GM21423 (cell line): ENCODE results near the gene GRID2.

Experiments
- ATAC-seq: cut with Tn5 transposase; IDR thresholded peaks from one replicate; pipeline ENCODE4 v1.9.1; 2021; ENCODE audit warnings: mild to moderate bottlenecking, moderate library complexity; ENCODE audit not compliant: unreplicated experiment

The GRID2 gene

DNA sequence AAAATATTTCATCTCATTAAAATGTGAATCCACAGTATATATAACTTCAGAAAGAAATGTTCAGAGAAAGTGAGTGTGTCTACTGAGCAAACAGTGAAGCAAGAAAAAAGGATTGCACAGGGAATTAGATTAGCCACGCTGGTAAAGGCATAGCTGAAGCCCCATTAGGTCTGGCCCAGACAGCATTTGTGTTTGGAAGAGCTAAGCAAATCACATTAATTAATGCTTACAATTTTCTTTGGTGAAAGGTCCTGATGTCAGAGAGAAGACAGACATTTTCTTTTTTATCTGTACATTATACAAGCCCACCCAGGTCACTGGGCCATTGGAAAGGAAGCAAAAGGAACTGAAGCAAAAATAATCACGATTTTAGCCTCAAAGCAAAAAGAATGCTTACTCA is 354.6 kb downstream of the GRID2 start:
- no peak for ATAC-seq

DNA sequence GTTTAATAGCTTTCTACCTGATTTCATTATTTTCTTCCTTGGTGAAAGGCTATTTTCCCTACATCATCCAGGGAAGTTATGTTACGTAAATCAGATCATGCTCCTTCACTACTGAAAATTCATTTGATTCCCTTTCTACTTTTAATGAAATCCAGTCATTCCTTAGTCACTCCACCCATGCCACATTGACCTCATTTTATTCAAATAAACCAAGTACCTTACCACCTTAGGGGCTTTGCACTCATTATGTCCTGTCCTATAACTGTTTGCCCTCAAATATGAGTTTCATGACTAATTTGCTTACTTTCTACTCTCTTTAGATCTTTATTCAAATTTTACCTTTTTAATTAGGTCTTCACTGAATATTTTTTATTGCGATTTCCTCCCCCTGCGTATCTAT is 374.0 kb downstream of the GRID2 start:
- ATAC-seq = no peak

DNA sequence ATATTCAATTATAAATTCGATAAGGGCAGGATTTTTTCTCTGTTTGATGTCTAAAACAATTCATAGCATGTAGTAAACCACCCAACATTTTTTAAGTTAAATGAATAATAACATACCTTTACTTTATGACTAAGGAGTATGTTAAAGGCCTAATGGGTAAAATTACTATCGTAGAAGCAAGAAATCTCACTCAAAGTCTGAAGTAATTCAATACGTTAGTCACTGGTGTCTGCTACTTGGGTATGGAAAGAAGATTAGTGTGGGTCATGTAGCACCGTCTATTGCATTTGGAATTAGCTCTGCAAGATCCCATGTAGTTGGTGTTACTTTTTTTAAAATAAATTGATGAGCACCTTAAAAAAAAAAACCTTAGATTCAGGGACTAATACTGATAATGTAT is 374.5 kb downstream of the GRID2 start:
- ATAC-seq = no peak

DNA sequence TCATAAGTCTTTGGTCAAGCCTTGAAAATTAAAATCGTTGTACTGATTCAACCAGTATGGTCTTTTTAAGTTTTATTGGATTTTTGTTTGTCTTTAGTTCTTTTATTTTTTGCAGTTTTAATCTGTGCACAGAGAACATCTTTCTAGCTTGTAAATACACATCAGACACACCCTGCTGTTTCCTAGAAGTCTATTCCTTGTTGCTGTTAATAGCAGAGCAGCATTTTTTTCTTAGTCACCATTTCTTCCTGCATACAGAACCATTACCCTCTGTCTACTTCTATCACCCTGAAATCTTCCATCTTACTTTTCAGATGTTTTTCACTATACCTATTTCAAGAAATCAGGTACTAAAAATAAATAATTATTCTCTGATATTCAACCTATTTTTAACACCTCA is 375.4 kb downstream of the GRID2 start:
- ATAC-seq = no peak

DNA sequence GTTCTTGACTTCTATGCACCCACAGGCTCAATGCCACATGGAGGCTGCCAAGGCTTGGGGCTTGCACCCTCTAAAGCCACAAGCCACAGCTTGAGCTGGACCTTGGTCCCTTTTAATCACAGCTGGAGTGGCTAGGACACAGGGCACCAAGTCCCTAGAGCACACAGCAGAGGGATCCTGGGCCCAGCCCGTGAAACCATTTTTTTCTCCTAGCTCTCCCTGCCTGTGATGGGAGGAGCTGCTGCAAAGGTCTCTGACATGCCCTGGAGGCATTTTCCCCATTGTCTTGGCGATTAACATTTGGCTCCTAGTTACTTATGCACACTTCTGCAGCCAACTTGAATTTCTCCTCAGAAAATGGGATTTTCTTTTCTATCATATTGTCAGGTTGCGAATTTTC is 410.9 kb downstream of the GRID2 start:
- no peak for ATAC-seq

DNA sequence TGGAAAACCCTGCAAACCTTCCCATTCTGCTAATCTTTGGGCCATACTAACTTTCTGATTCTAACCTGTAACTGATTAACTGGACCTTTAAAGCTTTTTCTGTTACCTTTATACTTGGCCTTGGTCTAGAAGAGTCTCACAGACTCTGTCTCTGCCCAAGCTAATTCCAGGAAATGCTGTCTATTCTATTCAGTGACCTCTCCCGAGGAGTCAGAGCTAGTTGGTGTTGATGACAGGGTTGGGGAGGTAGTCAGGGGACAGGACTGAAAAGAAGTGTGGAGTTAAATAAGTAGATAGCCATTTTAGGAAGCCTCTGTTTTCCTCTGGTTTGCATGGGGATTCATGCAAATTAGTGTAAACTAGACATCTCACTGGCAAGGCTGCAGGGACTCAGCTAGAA is 429.5 kb downstream of the GRID2 start:
- no peak for ATAC-seq

DNA sequence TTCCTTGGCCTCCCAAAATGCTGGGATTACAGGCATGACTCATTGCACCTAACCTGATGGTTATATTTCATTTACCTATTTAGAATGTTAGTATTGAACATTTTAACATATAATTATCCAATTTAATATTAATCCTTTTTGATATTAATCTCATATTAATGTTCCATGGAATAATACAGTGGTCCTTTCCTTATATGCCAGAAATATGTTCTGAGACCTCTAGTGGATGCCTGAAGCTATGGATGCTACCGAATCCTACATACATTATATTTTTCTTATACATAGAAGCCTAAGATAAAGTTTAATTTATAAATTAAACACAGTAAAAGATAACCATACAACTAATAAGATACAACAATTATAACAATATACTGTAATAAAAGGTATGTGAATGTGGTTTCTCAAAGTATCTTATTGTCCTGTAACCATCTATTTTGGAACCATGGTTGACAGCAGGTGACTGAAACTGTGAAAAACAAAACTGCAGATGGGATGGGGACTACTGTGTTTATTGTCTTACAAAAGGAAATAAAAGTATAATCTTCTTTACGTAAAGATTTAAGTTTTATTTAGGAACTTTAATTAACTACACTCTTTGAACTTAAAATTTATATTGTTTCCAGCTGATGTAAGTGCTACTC is 431.4 kb downstream of the GRID2 start:
- ATAC-seq = no peak

DNA sequence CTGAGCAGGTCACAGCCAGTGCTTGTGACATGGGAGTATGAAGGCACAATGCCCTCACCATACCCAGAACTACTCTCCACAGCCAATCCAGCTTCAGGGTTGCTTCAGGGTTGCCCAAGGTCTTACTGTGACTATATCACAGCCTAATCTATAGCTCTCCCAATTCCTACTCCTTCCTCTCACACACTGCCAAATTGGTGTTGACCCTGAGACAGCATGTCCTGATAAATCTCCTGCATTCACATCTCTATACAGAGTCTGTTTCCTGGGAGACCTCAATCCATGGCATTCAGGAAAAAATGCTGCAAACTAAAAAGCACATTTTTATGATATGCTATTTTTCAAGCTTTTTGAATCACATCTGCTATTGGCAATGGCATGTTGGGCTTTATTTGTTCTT is 456.7 kb downstream of the GRID2 start:
- no peak for ATAC-seq

DNA sequence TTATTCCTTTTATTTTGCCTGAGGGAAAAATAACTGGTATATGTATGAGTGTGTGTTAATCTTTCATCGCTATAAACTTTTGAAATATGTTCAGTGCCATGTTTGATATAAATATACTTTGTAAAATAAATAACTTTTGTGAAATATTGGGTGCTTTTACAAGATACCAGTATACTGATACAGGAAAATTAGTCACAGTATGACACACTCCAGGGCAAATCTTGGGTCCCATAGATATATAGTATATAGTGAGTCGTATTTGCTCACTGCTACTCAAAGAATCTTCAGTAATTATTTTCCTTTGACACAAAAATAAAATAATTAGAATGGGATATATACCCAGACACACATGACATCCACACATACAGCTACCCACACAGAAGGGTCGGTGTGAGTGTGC is 472.3 kb downstream of the GRID2 start:
- no peak for ATAC-seq

DNA sequence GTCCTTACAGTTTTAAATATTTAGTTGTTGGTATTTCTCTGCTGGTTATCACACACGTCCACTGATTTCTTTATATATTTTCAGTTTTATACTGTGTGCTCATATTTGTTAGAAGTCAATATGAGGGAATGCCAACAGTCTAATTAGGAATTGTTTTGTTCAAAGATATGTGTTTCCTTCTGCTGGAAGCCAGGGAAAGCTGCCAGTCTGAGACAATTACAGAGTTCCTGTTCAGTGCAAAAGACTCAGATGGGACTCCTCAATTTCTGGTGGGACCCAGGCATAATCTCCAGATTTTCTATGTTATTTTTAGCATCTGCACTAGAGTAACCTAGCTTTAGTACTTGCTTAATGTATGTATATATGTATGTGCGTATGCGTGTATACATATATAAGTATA is 486.0 kb downstream of the GRID2 start:
- ATAC-seq = no peak

DNA sequence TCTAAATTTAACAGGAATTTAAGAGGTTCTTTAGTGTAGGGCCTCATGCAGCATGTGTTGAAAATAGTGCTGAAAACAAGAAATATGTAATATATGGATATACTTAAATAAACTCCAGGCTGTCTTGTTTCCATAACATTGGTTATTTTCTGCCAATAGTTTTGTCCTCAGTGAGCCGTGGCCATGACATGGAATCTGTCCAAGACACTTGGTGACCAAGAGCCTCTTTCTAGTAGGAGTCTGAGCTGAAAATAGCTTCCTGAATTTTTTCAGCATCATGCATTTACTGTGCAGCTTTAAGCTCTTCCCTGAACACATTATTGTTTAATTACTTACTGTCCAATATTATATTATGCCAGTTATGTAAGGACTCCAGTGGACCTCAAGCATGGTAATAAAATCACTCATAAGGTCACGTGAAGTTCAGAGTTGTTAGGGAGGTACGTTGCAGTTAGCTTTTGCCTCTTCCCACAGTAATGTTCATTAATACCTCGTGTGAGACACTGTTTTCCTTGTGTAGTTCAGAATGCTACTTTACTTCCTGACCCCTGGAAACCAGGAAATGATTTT is 488.2 kb downstream of the GRID2 start:
- ATAC-seq = no peak

DNA sequence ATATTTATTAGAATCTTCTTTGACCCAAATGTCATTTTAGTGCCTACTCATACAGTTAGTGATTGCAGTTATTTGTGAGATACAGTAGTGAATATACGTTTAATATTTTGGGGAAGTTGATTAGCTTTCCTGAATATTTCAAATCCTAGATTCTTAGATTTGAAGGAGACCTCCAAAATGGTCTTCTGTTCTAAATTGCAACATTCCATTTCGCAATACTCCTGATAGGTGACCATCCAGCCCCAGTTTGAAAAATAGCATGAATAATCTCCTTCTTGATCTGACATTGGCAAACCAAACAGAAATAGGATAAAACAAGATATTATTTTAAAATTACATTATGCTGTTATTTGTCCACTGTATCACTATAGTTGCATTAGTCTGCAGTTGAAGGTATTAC is 505.6 kb downstream of the GRID2 start:
- ATAC-seq = no peak

DNA sequence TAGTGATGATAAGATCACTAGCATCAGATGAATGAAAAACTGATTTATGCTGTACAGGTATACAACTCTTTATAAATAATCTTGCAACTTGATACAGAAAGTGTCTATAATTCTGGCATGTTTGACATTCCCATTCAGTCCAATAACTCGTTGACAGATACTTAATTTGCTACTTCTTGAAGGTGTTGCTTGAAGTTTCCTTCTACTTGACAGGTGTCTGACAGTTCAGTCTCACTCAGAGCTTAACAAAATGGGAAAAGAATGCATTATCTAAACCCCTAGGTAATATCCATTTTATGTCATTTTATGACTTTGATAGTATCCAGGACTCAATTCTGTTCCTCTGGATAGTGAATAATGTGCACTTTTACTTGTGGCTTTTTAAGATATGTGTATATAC is 508.9 kb downstream of the GRID2 start:
- ATAC-seq = no peak

DNA sequence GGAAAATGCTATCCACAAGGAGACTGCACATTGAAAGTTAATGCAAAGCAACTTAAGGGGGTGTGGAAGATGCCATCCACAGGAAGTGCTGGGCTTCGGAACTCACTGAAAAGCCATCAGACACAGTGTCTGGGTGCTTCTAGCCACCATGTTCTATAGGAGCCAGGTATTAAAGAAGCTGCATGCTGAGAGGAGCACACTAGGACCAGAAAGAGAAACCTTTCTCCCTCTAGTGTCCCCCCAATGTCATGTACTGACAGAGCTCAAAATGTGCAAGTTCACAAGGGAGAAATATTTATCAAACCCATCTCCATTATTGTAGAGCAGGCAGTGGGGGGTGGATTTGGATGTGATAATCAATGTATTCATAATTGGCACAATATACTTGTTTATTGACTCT is 510.9 kb downstream of the GRID2 start:
- no peak for ATAC-seq

DNA sequence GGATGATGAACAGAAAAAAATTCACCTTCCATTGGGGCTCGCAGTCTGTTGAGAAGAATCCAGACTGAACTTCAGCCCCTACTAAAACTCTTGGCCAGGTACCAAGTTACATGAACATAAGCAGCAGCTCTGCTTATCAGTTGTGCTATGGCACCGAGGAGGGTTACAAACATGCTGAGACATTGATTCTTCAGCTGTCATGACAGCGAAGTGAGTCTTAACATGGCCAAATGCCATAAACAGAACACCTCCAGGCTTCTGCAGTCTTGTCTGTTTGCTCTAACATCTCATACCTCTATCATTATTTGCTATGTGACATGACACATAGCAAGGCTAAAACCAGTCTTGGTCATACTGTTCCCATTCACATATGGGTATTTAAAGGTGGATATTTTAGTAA is 521.5 kb downstream of the GRID2 start:
- ATAC-seq = no peak

DNA sequence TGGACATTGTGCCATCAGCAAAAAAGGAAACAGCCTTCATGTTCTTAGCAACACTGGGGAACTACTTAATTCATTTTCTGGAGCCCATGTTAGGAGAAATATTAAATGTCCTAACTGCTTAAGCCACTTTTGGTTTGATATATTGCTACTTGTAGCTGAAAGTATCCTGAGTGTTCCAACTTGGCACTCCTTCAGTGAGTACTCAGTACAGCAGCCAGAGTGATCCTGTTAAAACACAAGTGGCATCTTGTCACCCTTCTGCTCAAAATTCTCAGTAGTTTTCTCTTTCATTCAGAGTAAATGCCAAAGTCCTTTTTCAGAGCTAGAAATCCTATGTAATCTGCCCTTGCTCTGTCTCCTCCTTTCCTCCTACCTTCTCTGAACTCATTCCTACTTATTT is 522.0 kb downstream of the GRID2 start:
- ATAC-seq = no peak

DNA sequence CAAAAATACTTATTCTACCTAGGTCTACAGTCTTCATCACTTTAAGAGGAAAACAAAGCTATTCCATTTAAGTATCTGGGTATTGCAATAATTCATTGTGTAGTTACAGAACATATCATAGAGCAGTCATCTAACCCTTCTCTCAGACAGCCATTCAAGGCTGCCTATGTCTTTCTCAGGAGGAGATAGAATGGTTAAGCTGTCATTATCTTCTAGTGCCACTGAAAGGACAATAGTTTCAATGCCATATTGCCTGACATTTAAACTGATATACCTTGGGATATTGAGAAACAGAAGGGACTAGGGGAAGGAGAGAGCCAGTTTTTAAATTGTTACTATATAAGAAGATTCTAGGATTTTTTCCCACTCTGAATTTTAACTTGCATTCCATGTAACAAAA is 527.0 kb downstream of the GRID2 start:
- no peak for ATAC-seq

DNA sequence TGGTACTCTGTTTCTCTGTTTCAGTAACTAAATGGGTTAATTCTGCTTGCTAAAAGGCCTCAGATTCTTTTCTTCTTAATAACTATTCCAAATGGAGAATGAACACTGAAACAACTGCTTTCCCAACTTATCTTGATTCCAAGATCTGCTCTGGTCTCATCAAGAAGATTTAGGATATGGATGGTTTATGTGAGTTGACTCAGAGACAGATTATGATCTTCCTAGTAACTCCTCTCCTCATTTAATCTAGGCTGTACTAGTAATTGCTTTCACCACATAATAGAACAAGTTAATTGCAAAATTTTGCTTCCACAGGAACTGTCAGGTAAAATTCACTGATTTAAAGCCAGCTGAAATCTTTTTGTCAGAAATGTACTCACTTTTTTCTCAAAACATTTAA is 537.1 kb downstream of the GRID2 start:
- no peak for ATAC-seq

DNA sequence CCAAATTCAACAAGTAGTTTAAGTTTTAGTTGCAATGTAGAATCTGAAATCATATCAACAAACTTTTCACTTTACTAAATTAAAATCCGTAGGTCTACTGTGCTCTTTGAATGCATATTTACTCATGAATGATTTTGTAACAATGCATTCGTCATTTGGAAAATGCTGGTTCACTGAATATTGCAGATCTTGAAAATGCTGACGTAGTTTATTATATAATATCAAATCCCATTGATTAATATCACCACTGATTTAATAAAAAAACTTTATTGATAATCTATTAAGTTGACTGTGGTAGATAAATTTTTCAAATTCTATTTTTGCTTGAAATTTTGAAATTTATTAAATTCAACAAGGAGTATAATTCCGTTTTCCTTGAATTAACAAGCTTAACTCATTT is 540.0 kb downstream of the GRID2 start:
- ATAC-seq = no peak

DNA sequence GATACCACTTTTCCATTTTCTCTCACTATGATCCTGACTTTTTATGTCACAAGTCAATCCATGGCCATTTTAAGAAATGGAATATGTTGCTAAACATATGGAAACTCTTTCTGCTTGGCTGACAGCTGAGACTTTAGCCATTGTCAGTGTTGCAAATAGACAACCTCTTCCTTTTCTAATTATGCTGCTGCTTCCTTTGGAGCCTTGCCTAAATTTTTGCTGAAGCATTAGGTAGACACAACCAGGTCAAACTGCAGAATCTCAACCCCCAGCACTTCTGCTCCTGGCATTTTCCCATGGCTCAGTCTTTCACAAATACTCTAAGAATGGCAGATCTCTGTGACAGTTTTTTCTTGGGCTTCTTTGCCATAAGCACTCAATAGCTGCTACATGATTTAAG is 543.3 kb downstream of the GRID2 start:
- no peak for ATAC-seq

DNA sequence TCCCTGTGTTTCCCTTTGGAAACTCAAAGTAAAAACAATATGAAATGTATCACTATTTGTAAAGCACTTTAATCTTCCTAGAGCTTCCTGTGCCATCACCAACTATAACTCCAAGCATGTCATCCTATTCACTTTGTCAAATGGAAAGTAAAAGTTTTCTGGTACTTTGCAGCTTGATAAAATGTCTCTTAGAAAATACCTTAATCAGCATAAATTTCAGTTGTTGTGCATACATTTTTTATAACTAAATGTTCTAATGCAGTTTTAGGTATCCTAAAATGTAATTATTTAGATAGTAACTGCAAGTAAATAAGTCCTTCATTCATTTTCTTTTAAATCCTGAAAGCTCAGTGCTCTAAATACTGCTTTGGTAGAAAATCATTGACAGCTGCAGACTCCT is 558.7 kb downstream of the GRID2 start:
- no peak for ATAC-seq

DNA sequence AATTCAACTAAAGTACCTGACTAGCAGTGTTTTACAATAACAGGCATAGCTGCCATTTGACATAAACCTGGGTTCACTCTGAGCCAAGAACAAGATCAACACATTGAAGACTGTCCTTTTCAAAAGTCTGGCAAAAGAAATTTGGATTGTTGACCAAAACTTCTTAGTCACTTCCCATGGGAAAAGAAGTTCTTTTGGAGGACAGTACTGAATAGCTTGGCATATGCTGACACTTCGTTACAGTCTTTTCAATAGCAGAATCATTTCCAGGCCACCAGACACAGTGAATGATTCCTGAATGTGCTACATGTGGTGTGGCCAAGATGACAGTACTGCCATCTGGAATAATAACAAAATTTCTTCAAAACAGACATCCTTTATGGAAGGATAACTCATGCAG is 560.3 kb downstream of the GRID2 start:
- ATAC-seq = no peak

DNA sequence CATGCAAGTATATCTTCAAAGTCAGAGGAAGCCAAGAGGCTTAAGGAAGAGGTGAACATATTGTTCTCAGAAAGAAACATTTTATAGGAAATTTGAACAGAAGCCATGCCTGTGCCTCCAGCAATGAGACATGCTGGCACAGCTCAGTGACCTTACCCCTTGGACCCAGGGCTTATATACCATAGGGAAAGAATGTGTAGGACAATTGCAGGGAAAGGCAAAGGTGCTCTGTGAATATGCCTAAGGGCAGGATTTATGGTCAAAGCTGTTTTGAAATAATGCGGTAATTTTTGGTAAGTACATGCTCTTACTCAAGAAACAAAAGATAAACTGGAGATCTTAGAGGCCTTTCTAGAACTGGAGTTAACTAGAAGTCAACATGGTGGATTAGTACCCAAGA is 568.8 kb downstream of the GRID2 start:
- ATAC-seq = no peak
